Fibroblast of mammary gland (primary cell): ENCODE measurements around the gene ZNF445.
"Not testable (repeated sequence)": the region's sequence is repeated elsewhere in the genome, so short reads cannot be mapped to it uniquely, and the experiment has no call there.

Source experiments
- DNase-seq: peaks from one replicate; pipeline ENCODE4 v3.0.0-alpha.2; 2010; ENCODE audit warnings: low read depth
- H3K4me3 ChIP-seq: 2 replicates; pipeline ENCODE4 v1.5.1; 2011; ENCODE audit warnings: low read depth, mild to moderate bottlenecking, low read length, moderate library complexity; ENCODE audit not compliant: control insufficient read depth
- TF ChIP-seq, protein P1 (sequence below): conservative IDR thresholded peaks from 2 replicates; pipeline ENCODE4 v1.5.1; 2011; ENCODE audit warnings: low read depth, low read length, inconsistent platforms; ENCODE audit not compliant: control insufficient read depth, insufficient read depth

Gene ZNF445

DNA sequence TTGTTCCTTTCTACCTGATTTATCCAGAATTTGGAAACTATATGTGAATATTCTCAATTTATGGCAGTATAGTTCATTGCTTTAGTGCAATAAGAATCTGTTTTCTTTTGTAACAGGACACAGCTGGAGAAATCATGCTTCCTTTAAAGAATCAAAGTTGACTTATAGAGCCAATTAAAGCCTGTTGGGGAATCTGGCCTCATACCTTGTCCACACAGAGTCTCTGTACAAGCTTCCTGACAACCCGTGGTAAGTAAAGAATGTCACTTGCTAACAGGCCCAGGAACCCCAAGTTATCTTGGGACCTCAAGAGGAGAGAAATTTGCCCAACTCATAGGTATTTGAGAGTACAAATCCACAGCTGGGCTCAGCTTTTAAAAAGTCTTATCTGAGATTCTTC is 10.2 kb downstream of the ZNF445 start:
- no peak for DNase-seq
- no peak overlapping the region for H3K4me3 ChIP-seq
- TF ChIP-seq, protein P1, sequence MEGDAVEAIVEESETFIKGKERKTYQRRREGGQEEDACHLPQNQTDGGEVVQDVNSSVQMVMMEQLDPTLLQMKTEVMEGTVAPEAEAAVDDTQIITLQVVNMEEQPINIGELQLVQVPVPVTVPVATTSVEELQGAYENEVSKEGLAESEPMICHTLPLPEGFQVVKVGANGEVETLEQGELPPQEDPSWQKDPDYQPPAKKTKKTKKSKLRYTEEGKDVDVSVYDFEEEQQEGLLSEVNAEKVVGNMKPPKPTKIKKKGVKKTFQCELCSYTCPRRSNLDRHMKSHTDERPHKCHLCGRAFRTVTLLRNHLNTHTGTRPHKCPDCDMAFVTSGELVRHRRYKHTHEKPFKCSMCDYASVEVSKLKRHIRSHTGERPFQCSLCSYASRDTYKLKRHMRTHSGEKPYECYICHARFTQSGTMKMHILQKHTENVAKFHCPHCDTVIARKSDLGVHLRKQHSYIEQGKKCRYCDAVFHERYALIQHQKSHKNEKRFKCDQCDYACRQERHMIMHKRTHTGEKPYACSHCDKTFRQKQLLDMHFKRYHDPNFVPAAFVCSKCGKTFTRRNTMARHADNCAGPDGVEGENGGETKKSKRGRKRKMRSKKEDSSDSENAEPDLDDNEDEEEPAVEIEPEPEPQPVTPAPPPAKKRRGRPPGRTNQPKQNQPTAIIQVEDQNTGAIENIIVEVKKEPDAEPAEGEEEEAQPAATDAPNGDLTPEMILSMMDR = no peak

DNA sequence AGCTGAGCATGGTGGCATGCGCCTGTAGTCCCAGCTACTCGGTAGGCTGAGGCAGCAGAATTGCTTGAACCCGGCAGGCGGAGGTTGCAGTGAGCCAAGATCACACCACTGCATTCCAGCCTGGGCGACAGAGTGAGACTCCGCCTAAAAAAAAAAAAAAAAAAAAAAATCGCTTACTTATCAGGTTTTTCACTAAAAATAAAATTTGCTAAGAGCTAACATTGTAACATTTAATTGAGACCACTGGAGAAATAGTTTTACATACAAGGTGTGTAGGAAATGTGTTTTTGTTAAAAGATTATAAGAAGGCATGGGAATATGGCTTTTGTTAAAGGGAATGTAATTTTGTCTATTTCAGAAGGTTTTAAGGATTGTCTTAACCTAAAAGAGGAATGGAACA is 12.6 kb downstream of the ZNF445 start:
- H3K4me3 ChIP-seq, DNase-seq: not testable (repeated sequence)

DNA sequence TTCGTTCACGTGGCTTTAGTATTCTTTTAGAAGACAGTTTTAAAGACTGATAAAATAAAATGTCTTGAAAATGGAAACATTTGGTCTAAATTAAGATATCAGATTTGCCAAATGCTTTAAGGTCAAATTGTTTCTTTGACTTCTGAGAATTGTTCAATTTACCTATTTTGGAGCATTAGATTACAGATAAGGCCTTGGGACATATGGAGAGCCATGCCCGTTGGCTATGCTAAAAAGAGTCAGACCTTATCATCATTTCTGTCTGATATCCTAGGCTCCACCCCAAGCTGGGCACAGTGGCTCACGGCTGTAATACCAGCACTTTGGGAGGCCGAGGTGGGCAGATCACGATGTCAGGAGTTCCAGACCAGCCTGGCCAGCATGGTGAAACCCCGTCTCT is 13.0 kb downstream of the ZNF445 start:
- TF ChIP-seq, protein P1 = no peak
- no peak overlapping the region for H3K4me3 ChIP-seq
- no peak for DNase-seq

DNA sequence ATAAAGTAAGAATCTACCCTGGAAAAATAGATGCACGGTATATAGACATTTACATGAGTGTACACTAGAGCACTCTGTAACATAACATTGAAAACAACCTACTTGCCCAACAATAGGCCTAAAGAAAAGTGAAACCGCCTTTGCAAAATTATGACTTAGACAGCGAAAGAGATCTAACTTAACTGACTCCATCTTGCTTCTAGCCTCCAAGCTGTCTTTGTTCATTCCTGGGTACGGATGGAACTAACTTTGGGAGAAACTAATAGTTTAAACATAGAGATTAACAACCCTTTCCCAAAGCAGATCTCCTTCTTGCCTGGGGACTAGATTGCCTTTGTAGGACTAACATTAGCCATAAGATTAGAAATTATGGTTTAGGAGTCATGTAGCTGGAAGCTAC is 17.4 kb downstream of the ZNF445 start:
- DNase-seq = not testable (repeated sequence)

DNA sequence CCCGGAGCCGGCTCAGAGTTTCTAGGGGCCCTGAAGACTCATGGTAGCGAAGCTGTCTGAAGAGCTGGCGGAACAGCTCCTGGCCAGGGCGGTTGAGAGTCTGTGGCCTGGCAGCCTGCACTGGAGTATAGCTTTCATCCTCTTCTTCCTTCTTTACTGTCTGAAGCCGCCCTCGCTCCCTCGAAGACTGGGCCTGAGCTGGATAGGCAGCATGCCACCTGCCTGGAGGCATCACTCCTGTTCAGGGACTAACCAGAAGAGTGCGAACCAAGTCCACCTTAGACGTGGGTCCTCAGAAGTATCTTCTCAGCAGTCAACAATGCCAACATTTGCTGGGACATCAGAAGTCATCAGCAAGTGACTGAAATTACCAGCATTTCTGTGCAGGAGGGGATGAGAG is 22.2 kb downstream of the ZNF445 start:
- no peak overlapping the region for H3K4me3 ChIP-seq
- TF ChIP-seq, protein P1 = no peak
- no peak for DNase-seq

More for the DNA sequence above, 17.4 kb downstream of the ZNF445 start:
- H3K4me3 ChIP-seq = not testable (repeated sequence)

DNA sequence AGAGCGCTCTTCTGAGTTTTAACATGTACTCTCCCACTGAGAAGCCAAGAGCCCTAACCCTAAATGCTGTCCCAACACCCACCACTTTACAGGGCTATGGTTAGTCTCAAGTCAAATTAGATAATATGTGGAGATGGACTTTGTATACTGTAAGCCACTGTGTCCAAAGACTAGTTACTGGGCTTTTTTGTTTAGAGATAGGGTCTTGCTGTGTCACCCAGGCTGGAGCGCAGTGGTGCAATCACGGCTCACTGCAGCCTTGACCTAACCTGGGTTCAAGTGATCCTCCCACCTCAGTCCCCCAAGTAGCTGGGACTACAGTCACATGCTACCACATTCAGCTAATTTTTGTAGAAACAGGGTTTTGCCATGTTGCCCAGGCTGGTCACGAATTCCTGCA is 23.2 kb downstream of the ZNF445 start:
- DNase-seq = no peak
- TF ChIP-seq, protein P1 = no peak
- H3K4me3 ChIP-seq = no peak overlapping the region

DNA sequence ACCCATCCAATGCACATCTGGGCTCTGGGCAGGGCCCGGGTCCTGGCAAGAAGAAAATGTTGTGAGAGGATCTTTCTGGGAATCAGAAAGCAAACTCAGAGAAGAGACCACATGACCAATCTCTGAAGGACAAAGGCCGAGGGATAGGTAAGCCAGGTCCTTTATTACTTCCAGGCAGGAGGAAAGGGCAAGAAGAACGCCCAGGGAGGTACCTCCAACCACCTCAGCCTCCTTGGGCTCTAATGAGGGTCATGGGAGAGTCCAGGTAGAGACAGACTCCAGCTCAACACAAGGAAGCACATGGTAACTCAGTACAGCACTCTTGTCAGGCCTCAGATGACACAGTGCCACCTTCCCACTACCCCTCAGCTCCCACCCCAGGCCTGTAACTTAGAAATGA is 26.0 kb downstream of the ZNF445 start:
- TF ChIP-seq, protein P1 = no peak
- no peak overlapping the region for H3K4me3 ChIP-seq
- DNase-seq = no peak

DNA sequence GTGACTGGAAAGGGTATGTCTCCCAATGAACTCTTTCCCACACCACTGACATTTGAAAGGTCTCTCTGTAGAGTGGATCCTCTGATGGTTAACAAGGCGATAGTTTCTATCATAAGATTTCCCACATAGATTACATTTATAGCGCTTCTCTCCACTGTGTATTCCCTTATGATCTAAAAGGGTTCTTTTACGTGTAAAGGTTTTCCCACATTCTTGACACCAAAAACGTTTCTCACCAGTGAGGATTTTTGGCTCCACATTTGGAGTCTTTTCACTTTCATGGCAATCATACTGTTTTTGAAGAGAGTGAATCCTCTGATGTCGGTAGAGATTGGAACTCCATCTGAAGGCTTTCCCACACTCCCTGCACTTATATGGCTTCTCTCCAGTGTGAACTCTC is 30.5 kb downstream of the ZNF445 start:
- H3K4me3 ChIP-seq = no peak overlapping the region
- TF ChIP-seq, protein P1 = no peak
- DNase-seq = no peak
